Panc1 (cell line): ENCODE measurements around the gene PPIL6. TPM values are rescaled to one million over a fixed set of nuclear protein-coding genes. Genes with fewer than 3 reads are reported as not detected.

Source experiments
- ATAC-seq: fragments of 200-7000 bp; cut with Tn5 transposase; 2 replicates; pipeline ENCODE4 v1.9.1; 2020; ENCODE audit warnings: mild to moderate bottlenecking, moderate library complexity
- BruUV-seq: library from RNA; stranded (reverse); fragments of 400-500 nt; replicated peaks from 2 replicates; lab custom pipeline; 2021; lab: Mats Ljungman, UMichigan
- CTCF ChIA-PET: fragments of 300-600 bp; sonication (Branson Sonifier 250); formaldehyde crosslinking; loops from one replicate; lab custom pipeline; 2022; ENCODE audit warnings: antibody characterized with exemption; lab: Charles Lee
- POLR2A ChIA-PET: fragments of 300-600 bp; sonication (Branson Sonifier 250); formaldehyde crosslinking; loops from one replicate; lab custom pipeline; 2022; ENCODE audit warnings: antibody characterized with exemption; lab: Charles Lee
- DNase-seq: peaks from one replicate; pipeline ENCODE4 v3.0.0-alpha.2; 2010; ENCODE audit warnings: low read depth, low spot score
- H3K27ac ChIP-seq: 2 replicates; pipeline ENCODE4 v1.5.1; 2011; ENCODE audit warnings: mild to moderate bottlenecking, low read length, inconsistent platforms
- H3K27me3 ChIP-seq: fragments of 200-500 bp; sonication (Bioruptor generic); 2 replicates; pipeline ENCODE4 v1.6.0; 2014; ENCODE audit warnings: low read length, inconsistent platforms; ENCODE audit not compliant: control insufficient read depth, insufficient read depth
- H3K36me3 ChIP-seq: fragments of 200-500 bp; sonication (Bioruptor generic); 2 replicates; pipeline ENCODE4 v1.5.1; 2014; ENCODE audit warnings: inconsistent platforms, mild to moderate bottlenecking, low read length, moderate library complexity; ENCODE audit not compliant: control insufficient read depth, insufficient read depth
- H3K4me1 ChIP-seq: 2 replicates; pipeline ENCODE4 v1.5.1; 2011; ENCODE audit warnings: inconsistent platforms, mild to moderate bottlenecking, low read length, moderate library complexity; ENCODE audit not compliant: control insufficient read depth, insufficient read depth
- H3K4me3 ChIP-seq, 2 experiments: 2 replicates each; pipeline ENCODE4 v1.5.1; 2011 to 2012; ENCODE audit warnings: low read depth in 2 of 2, low read length in 2 of 2, mild to moderate bottlenecking in 2 of 2, inconsistent platforms in 1 of 2, moderate library complexity in 1 of 2
- H3K9me3 ChIP-seq: fragments of 200-500 bp; sonication (Bioruptor generic); 2 replicates; pipeline ENCODE4 v1.5.1; 2014; ENCODE audit warnings: low read depth, mild to moderate bottlenecking, inconsistent platforms, low read length, moderate library complexity; ENCODE audit not compliant: control insufficient read depth, insufficient read depth
- POLR2AphosphoS5 ChIP-seq: IDR thresholded peaks from 2 replicates; pipeline ENCODE4 v1.6.1; 2012; ENCODE audit warnings: mild to moderate bottlenecking, low read depth, low read length, moderate library complexity
- SIN3A ChIP-seq: IDR thresholded peaks from 2 replicates; pipeline ENCODE4 v1.6.1; 2012; ENCODE audit warnings: low read depth, mild to moderate bottlenecking, low read length, moderate library complexity, borderline replicate concordance; ENCODE audit not compliant: insufficient read depth
- TCF7L2 ChIP-seq: IDR thresholded peaks from 2 replicates; pipeline ENCODE4 v1.6.1; 2011; ENCODE audit warnings: mild to moderate bottlenecking, low read depth, low read length, inconsistent platforms
- in situ Hi-C: cut with HindIII; loops from 2 replicates; pipeline ENCODE4 v1.10.0; 2016; ENCODE audit warnings: low sequenced_read_pairs, low pct_unique_long_range_greater_than_20kb
- intact Hi-C: fragments of 100-400 bp; cut with micrococcal nuclease; formaldehyde crosslinking; loops from one replicate; pipeline ENCODE4 v1.10.0; 2022; ENCODE audit not compliant: unreplicated experiment
- total RNA-seq: library from RNA; stranded (reverse); gene quantifications from one replicate; pipeline ENCODE4 v1.2.1, GENCODE V29; 2021; ENCODE audit not compliant: unreplicated experiment
- TF ChIP-seq, protein P1 (sequence below): fragments of 450-650 bp; IDR thresholded peaks from 2 replicates; pipeline ENCODE4 v1.5.1; 2017; ENCODE audit warnings: mild to moderate bottlenecking
- TF ChIP-seq, protein P2 (sequence below), 2 experiments: IDR thresholded peaks; 2 replicates each; pipeline ENCODE4 v1.6.1; 2011 to 2012; ENCODE audit warnings: low read depth in 2 of 2, control low read depth in 1 of 2, low read length in 1 of 2, mild to moderate bottlenecking in 1 of 2, moderate library complexity in 1 of 2; ENCODE audit not compliant: insufficient read depth in 1 of 2

The PPIL6 gene
- total RNA-seq, 1 experiment from 2014 or later, result 2.2 TPM

DNA sequence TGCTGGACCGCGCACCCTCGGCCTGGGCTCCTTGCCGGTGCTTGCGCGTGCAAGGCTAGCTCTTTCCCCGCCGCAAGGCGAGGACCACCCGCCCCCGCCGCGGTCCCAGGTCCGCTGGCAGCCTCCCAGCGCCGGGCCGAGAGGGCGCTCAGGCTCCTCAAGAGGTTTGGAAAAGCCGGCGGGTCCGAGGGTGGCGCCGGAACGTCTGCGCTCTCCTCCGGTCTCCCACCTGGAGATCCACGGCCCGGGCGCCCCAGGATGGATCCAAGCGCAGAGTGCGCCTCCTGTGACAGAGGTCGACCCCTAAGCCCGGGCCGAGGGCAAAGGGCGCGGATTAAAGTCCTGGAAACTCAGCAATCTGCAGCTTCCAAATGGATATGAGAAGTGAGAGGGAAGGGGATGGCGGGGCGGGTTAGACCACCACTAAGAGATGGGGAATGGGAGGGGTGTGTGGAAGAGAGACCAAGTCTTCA is 15.7 kb upstream of the PPIL6 start:
- intact Hi-C loops, result no loop called here

DNA sequence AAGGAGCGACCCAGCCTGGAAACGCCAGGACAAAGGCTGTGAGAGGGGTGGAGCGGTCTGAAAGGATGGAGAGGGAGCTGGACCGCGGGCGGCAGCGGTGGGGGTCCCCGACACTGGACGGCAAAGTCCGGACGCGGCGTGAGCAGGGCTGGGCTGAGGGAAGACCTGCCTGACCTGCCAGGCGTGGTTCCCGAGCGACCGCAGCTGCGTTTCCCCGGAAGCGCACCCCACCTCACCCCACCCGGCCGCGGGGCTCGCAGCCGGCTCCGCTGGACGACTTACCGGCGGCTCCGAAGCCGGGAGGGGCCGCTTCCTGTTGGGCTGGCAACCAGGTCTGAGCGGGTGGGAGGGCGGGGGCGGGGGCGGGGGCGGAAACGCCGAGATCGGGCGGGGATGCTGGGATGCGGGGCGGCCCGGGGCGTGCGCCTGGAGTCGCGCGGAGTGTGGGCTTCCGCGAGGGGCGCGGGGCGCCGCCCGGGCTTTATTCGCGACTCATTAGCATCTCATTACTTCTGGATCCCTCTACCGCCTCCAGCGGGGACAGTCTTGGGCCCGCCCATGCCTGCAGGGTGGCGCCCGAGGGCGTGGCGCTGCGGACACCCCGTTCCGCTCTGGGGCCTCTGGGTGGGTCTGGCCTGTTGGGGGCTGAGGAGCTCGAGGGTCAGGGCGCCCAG is 15.1 kb upstream of the PPIL6 start, which contains the start of gene MICAL1:
TSS of gene MICAL1 (minus strand) at position 336 of the 674 bp plus-strand sequence. CDS start 1,576 bp downstream, outside the sequence.
- BruUV-seq, result no TSS peak
- ChIA-PET CTCF (interaction anchor here (0.6 kb wide), 1 partner anchor 74 kb away, joined by 3 read pairs; no protein-coding TSS in a partner anchor), POLR2A (interaction anchor here (0.5 to 1.8 kb wide), 3 partner anchors 12 to 27 kb away, joined by 6 to 13 read pairs (median 11); no protein-coding TSS in a partner anchor)
- peak within 1 kb of the TSS; percentile 74 to 91 for H3K4me3 ChIP-seq
- DNase-seq (no peak), ATAC-seq (peak; percentile 87)
- TF ChIP-seq, protein P1, sequence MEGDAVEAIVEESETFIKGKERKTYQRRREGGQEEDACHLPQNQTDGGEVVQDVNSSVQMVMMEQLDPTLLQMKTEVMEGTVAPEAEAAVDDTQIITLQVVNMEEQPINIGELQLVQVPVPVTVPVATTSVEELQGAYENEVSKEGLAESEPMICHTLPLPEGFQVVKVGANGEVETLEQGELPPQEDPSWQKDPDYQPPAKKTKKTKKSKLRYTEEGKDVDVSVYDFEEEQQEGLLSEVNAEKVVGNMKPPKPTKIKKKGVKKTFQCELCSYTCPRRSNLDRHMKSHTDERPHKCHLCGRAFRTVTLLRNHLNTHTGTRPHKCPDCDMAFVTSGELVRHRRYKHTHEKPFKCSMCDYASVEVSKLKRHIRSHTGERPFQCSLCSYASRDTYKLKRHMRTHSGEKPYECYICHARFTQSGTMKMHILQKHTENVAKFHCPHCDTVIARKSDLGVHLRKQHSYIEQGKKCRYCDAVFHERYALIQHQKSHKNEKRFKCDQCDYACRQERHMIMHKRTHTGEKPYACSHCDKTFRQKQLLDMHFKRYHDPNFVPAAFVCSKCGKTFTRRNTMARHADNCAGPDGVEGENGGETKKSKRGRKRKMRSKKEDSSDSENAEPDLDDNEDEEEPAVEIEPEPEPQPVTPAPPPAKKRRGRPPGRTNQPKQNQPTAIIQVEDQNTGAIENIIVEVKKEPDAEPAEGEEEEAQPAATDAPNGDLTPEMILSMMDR, result no peak
- TF ChIP-seq SIN3A (peak; percentile 75; the same call in 1 of the 2 replicates), POLR2AphosphoS5 (peak; percentile 71), TCF7L2 (0 out of 2 replicates have a peak, but pooled peaks have one; percentile 32)
- TF ChIP-seq, protein P2, sequence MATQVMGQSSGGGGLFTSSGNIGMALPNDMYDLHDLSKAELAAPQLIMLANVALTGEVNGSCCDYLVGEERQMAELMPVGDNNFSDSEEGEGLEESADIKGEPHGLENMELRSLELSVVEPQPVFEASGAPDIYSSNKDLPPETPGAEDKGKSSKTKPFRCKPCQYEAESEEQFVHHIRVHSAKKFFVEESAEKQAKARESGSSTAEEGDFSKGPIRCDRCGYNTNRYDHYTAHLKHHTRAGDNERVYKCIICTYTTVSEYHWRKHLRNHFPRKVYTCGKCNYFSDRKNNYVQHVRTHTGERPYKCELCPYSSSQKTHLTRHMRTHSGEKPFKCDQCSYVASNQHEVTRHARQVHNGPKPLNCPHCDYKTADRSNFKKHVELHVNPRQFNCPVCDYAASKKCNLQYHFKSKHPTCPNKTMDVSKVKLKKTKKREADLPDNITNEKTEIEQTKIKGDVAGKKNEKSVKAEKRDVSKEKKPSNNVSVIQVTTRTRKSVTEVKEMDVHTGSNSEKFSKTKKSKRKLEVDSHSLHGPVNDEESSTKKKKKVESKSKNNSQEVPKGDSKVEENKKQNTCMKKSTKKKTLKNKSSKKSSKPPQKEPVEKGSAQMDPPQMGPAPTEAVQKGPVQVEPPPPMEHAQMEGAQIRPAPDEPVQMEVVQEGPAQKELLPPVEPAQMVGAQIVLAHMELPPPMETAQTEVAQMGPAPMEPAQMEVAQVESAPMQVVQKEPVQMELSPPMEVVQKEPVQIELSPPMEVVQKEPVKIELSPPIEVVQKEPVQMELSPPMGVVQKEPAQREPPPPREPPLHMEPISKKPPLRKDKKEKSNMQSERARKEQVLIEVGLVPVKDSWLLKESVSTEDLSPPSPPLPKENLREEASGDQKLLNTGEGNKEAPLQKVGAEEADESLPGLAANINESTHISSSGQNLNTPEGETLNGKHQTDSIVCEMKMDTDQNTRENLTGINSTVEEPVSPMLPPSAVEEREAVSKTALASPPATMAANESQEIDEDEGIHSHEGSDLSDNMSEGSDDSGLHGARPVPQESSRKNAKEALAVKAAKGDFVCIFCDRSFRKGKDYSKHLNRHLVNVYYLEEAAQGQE (IDR thresholded peaks at IDR 0.05; ENCODE audit: insufficient read depth in 1 of 2, low read depth in 2 of 2, low read length in 1 of 2), result 0 out of 4 replicates have a peak, but pooled peaks of 1 of the 2 experiments have one; percentile 9
- no peaks in the 10 kb centered on the region for H3K27me3 ChIP-seq
- H3K9me3 ChIP-seq, result no peaks in the 10 kb centered on the region
- intact Hi-C loops, result no loop called here
- in situ Hi-C loops, result no loop called here
- no peaks in the 10 kb centered on the region for H3K36me3 ChIP-seq
- H3K4me1 ChIP-seq, result peaks cover 22% of the 10 kb centered on the region
- H3K27ac ChIP-seq, result peak within 1 kb of the TSS; percentile 90

More for the DNA sequence above, 15.7 kb upstream of the PPIL6 start:
- CTCF ChIA-PET, result interaction anchor here (0.6 to 0.7 kb wide), 2 partner anchors 73 to 74 kb away, joined by 3 read pairs; no protein-coding TSS in a partner anchor
- ATAC-seq, result peak; percentile 49
- POLR2A ChIA-PET, result interaction anchor here (0.6 to 1.8 kb wide), 2 partner anchors 13 to 24 kb away, joined by 6 to 11 read pairs; no protein-coding TSS in a partner anchor
- peak overlapping the region; percentile 74 to 91 for H3K4me3 ChIP-seq
- H3K27ac ChIP-seq, result peak overlapping the region; percentile 81
- in situ Hi-C loops, result no loop called here
- H3K27me3 ChIP-seq, result no peaks in the 10 kb centered on the region
- BruUV-seq, result no TSS peak
- no peaks in the 10 kb centered on the region for H3K9me3 ChIP-seq
- TF ChIP-seq SIN3A, result 0 out of 2 replicates have a peak, but pooled peaks have one; percentile 39
- no peak for TF ChIP-seq TCF7L2
- no peaks in the 10 kb centered on the region for H3K36me3 ChIP-seq
- peaks cover 22% of the 10 kb centered on the region for H3K4me1 ChIP-seq
- DNase-seq, result no peak
